Fibroblast of mammary gland (primary cell): ENCODE measurements around the gene ACSF2.
"Not testable (repeated sequence)": the region's sequence is repeated elsewhere in the genome, so short reads cannot be mapped to it uniquely, and the experiment has no call there.

Experiments used
- DNase-seq: peaks from one replicate; pipeline ENCODE4 v3.0.0-alpha.2; 2010; ENCODE audit warnings: low read depth
- H3K4me3 ChIP-seq: 2 replicates; pipeline ENCODE4 v1.5.1; 2011; ENCODE audit warnings: low read depth, mild to moderate bottlenecking, low read length, moderate library complexity; ENCODE audit not compliant: control insufficient read depth
- TF ChIP-seq, protein P1 (sequence below): conservative IDR thresholded peaks from 2 replicates; pipeline ENCODE4 v1.5.1; 2011; ENCODE audit warnings: low read depth, low read length, inconsistent platforms; ENCODE audit not compliant: control insufficient read depth, insufficient read depth

The ACSF2 gene

DNA sequence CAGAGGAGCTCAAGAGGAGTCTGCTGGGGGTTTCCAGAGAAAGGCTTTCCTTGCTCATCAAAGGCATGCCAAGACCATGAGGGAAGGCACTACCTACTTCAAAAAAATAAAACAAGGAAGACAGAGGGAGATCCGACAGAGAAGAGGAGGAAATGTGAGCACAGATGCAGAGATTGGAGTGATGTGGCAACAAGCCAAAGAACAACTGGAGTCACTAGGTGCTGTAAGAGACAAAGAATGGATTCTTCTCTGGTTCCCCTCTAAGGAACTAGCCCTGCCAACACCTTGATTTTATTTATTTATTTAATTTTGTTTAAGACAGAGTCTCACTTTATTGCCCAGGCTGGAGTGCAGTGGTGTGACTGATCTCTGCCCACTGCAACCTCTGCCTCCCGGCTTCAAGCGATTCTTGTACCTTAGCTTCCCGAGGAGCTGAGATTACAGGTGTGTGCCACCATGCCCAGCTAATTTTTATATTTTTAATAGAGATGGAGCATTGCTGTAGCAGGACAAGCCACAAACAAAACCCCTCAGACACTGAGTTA, 13.8 kb upstream of the ACSF2 start:
- DNase-seq, result no peak
- no peak overlapping the region for H3K4me3 ChIP-seq
- TF ChIP-seq, protein P1, sequence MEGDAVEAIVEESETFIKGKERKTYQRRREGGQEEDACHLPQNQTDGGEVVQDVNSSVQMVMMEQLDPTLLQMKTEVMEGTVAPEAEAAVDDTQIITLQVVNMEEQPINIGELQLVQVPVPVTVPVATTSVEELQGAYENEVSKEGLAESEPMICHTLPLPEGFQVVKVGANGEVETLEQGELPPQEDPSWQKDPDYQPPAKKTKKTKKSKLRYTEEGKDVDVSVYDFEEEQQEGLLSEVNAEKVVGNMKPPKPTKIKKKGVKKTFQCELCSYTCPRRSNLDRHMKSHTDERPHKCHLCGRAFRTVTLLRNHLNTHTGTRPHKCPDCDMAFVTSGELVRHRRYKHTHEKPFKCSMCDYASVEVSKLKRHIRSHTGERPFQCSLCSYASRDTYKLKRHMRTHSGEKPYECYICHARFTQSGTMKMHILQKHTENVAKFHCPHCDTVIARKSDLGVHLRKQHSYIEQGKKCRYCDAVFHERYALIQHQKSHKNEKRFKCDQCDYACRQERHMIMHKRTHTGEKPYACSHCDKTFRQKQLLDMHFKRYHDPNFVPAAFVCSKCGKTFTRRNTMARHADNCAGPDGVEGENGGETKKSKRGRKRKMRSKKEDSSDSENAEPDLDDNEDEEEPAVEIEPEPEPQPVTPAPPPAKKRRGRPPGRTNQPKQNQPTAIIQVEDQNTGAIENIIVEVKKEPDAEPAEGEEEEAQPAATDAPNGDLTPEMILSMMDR, result no peak

DNA sequence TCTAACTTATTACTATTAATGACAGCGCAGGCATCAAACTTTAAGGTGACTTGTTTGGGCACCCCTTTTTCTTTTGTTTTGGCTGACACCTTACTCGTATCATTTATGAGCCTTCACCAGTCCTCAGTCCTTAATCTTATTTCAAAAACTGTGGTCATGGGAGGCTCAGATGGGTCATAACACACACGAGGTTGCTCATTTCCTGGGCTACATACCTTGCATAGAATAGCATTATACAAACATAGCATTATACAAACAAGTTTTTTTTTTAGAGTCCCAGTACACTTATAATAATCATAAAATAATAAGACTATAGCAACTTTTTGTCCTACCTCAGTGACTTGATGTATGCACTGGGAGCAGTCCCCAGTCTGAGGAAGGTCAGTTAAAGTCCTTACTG, 11.2 kb upstream of the ACSF2 start:
- TF ChIP-seq, protein P1, result no peak
- no peak for DNase-seq
- H3K4me3 ChIP-seq, result no peak overlapping the region

DNA sequence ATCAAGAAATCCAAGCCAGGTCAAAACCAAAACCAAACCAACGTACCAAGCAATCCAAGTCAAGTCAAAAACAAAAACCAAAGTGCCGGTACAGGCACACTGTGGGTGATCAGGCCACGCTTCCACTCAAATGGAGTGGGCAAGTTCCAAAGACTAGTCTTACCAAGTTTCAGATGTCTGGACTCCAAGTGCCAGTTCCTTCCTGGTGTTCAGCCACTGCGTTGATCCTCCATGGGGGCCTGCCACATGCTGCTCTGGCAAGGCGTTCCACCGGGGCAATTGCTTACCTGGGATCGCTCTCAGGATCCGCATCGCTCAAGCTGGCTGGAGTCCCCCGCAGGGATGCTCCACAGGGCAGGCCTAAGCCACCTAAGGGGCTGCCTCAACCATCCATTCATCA, 6.4 kb upstream of the ACSF2 start:
- DNase-seq, H3K4me3 ChIP-seq: not testable (repeated sequence)

DNA sequence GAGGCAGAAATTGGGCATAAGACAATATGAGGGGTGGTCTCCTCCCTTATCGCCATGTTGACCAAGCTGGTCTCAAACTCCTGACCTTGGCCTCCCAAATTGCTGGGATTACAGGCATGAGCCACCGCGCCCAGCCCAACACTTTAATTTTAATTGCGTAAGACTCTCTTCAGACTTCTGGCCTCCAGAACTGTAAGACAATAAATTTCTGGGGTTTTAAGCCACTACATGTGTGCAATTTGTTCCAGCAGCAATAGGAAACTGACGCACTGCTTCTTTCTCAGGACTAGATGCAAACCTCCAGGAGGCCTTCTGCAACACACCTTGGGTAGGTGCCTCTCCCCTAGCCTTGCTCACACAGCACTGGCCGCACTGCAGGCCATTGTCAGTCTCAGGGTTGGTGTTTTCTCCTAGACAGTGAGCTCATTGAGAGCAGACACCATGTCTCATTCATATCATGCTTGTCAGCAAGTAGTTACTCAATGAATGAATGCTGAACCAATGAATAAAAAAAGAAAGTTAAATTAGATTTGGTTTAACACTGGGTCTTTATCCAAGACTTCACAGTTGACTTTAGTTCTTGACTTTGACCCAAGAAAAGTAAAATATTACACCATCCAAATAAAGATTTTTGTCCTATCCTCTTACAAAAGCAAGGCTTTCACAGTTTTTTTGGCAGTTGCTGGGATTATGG, 5.5 kb upstream of the ACSF2 start:
- TF ChIP-seq, protein P1, result no peak
- no peak overlapping the region for H3K4me3 ChIP-seq
- DNase-seq, result peak; percentile 43

DNA sequence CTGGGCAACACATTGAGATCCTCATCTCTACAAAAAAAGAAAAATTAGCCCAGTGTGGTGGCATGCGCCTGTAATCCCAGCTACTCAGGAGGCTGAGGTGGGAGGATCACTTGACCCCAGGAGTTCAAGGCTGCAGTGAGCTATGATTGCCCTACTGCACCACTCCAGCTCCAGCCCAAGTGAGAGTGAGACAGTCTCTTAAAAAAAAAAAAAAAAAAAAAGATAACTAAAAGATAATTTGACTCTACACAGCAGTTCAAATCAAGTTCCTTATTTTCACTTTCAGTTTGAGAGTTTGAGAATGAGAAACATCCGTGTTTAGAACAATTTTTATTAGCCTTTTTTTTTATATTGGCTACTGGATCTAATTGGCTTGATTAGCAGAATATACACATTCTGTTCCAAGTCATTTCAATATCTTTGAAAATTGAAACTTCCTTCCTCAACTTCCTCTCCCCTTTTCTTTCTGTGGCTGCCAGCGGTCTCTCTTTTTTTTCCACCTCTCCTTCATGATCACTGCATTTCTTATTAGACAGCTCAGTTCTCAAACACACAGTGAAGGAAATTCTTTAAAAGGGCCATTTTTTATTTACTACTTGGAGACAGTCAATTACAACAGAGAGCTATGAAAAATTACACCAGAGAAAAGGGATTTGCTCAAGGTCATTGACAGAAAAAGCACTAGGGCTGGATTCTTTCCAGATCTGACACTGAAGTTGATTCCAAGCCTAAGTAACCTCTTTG, 4.5 kb upstream of the ACSF2 start:
- DNase-seq, result no peak
- H3K4me3 ChIP-seq, result no peak overlapping the region
- TF ChIP-seq, protein P1, result no peak

DNA sequence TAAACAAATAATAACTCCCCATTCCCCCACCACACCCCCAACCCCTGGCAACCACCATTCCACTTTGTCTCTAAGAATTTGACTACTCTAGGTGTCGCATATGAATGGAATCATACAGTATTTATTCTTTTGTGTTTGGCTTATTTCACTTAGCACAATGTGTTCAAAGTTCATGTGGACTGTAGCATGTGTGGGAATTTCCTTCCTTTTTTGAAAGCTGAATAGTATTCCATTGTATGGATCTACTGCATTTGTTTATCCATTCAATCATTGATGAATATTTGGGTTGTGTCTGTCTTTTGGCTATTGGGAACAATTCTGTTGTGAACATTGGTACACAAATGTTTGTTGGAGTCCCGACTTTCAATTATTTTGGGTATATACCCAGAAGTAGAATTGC, 3.3 kb upstream of the ACSF2 start:
- no peak overlapping the region for H3K4me3 ChIP-seq
- TF ChIP-seq, protein P1, result no peak
- no peak for DNase-seq

DNA sequence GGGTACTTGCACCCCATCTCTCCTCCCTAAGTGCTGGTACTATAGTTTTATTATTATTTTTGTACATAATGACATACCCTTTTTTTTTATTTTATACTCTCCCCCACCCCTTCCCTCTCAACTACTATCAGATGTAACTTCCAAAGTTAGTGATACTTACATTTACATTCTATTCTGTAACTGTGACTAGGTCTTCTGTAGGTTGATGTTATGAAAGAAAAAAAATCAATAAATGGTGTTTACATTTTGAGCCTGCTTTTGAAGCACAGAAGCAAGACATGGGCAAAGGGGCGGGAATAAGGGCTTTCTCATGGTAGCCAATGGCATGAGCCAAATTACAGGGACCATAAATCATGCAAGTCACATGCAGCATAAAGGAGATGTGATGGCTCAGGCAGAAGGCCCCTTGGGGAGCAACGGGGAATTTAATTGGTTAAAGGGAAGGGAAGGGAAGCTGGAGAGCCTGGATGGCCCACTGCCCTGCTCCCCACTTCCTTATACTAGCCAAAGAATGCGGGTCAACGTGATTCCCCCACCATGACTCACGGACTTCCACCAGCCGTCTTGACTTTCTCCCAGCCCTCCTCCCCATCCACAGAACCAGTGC, 2.4 kb upstream of the ACSF2 start:
- peak; percentile 95 for DNase-seq
- H3K4me3 ChIP-seq, result no peak overlapping the region
- TF ChIP-seq, protein P1, result no peak
